Globus pallidus (tissue), 1 donor: ENCODE measurements around the gene RNF169.
"Not testable (repeated sequence)": the region's sequence is repeated elsewhere in the genome, so short reads cannot be mapped to it uniquely, and the experiment has no call there.

Experiments used
- DNase-seq: peaks from one replicate; pipeline ENCODE4 v3.0.0-alpha.2; 2015; ENCODE audit warnings: low spot score

Gene RNF169

GRCh38 chr11:74768172-74768651 is 19.6 kb downstream of the RNF169 start:
- DNase-seq, result not testable (repeated sequence)

- DNase-seq, result no peak
Measured at GRCh38 chr11:74769055-74769707, 20.5 kb downstream of the RNF169 start.

GRCh38 chr11:74770456-74770855 is 21.8 kb downstream of the RNF169 start:
- no peak for DNase-seq

GRCh38 chr11:74771139-74771538 is 22.5 kb downstream of the RNF169 start:
- no peak for DNase-seq

- DNase-seq, result no peak
Measured at GRCh38 chr11:74773476-74773875, 24.8 kb downstream of the RNF169 start.

GRCh38 chr11:74775762-74776161 is 27.1 kb downstream of the RNF169 start:
- DNase-seq, result no peak

GRCh38 chr11:74776546-74776945 is 27.9 kb downstream of the RNF169 start:
- DNase-seq, result no peak

- no peak for DNase-seq
Measured at GRCh38 chr11:74777038-74777437, 28.4 kb downstream of the RNF169 start.

GRCh38 chr11:74777877-74778276 is 29.2 kb downstream of the RNF169 start:
- DNase-seq, result no peak

- DNase-seq, result no peak
Measured at GRCh38 chr11:74778581-74778980, 29.9 kb downstream of the RNF169 start.

GRCh38 chr11:74780248-74781005 is 31.8 kb downstream of the RNF169 start:
- no peak for DNase-seq

GRCh38 chr11:74783241-74783871 is 34.7 kb downstream of the RNF169 start:
- DNase-seq, result peak; percentile 61

- no peak for DNase-seq
Measured at GRCh38 chr11:74784234-74784633, 35.6 kb downstream of the RNF169 start.

GRCh38 chr11:74784726-74785125 is 36.1 kb downstream of the RNF169 start:
- no peak for DNase-seq

- no peak for DNase-seq
Measured at GRCh38 chr11:74786574-74786973, 37.9 kb downstream of the RNF169 start.

- DNase-seq, result no peak
Measured at GRCh38 chr11:74791333-74792100, 42.9 kb downstream of the RNF169 start.

- DNase-seq, result no peak
Measured at GRCh38 chr11:74806267-74806666, 57.6 kb downstream of the RNF169 start.

- no peak for DNase-seq
Measured at GRCh38 chr11:74809801-74810200, 61.2 kb downstream of the RNF169 start.

- DNase-seq, result peak; percentile 42
Measured at GRCh38 chr11:74815966-74816365, 67.3 kb downstream of the RNF169 start.

- no peak for DNase-seq
Measured at GRCh38 chr11:74816664-74817063, 68.0 kb downstream of the RNF169 start.

GRCh38 chr11:74818283-74818946 is 69.8 kb downstream of the RNF169 start:
- no peak for DNase-seq

GRCh38 chr11:74819400-74819799 is 70.8 kb downstream of the RNF169 start:
- no peak for DNase-seq
